Stimulated activated CD8-positive, alpha-beta memory T cell treated with anti-CD3 and anti-CD28 coated beads, Interleukin-15, amount 100 ng/mL, for 1 hour (primary cell): ENCODE data around the gene SCRN2.

ENCODE experiments used
- DNase-seq: peaks from one replicate; pipeline ENCODE4 v3.0.0-alpha.2; 2020; ENCODE audit warnings: low read depth

The SCRN2 gene

DNA sequence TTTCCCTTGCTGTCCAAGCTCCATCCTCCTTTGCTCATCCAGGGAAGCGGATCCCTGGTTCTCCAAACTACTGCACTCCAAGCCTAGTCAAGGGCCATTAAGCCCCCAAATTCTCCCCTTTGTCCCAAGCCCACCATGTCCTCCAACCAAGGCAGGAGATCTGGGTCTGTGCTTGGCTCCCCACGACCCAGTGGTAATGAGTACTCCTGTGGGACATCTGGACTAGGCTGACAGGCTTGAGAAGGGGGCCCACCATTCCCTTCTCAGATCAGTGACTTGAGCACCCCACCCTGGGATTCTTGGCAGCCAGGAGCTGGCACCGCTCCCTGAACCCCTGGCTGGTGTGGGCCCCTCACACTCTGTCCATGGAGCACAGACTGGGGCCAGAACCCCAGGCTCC lies 36.6 kb downstream of the SCRN2 start:
- no peak for DNase-seq

DNA sequence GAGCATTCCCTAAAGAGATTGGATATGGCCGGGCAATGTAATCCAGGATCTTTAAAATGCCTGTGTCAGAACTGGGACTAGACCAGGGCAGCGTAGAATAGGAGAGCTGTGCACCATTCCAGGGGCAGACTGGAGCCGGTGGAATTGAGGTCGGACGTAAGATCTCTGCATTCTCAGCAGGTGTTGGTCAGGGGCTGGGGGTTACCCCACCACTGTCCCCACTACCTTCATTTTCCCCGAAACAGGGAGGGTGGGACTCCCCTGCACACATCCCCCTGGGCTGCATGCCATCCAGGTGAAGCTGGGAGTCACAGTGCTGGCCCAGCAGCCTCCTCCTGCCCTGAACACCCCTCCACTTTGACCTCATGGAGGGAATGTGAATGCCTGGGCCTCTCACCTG lies 37.3 kb downstream of the SCRN2 start:
- DNase-seq: no peak

DNA sequence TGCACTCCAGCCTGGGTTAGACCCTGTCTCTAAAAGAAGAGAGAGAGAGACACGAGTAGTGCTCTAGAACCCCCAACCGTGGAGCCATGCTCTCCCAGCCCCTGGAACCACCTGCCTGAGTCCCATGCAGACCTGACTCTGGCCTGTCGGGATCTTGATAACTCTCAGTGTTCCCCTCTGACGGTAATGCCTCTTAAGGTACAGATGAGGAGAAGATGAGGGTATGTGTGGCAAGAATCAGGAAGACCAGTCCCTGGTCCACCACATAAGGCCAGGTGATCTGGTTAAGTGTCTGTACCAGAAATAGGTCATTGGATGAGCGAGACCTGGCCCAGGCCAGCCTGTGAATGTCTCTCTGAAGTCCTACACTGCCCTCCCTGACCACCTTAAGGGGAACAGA lies 37.9 kb downstream of the SCRN2 start:
- DNase-seq: no peak

DNA sequence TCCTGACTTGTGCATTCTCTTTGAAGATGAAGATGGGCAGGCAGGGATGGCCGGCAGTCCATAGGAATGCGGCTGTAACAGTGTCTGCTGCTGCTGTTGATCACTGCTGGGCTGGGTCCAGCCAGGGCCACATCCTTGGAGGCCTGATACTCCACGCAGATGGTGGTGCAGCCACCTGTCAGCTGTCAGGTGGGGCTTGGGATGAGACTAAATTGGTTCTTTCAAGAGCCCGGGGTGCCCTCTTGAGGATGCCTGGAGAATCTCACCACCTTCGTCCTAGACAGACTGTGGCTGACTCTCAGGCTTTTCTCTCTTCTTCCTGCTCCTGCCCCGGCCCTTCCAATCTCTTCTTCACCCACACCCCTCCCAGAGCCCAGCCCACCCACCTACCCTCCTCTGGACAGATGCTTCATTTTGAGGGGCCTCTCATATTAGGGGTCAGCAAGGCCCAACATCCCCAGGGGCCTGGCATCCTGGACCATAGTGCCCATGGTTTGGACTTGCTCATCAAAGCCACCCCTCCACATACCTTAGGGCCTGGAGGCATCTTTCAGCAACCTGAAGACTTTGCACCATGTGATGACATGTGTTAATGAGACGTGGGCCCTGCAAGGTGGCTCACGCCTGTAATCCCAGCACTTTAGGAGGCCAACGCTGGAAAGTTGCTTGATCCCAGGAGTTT lies 38.6 kb downstream of the SCRN2 start:
- DNase-seq: peak; percentile 27

DNA sequence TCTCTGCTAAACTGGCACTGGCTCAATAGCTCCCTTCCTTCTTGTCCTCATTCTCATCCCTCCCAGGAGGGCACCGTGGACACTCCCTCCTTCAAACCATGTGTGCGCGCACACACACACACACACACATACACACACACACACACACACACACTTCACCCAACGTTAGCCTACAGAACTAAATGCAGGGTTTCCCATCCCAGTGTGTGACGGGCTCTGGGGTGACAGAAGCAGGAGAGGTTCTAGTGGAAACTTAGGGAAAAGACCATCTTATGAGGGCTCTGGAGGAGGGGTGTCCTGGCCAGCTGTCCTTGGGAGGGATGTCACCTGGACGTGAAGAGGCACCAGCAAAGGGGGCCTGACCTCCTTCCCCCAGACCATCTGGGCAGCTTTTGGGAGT lies 39.2 kb downstream of the SCRN2 start:
- no peak for DNase-seq

DNA sequence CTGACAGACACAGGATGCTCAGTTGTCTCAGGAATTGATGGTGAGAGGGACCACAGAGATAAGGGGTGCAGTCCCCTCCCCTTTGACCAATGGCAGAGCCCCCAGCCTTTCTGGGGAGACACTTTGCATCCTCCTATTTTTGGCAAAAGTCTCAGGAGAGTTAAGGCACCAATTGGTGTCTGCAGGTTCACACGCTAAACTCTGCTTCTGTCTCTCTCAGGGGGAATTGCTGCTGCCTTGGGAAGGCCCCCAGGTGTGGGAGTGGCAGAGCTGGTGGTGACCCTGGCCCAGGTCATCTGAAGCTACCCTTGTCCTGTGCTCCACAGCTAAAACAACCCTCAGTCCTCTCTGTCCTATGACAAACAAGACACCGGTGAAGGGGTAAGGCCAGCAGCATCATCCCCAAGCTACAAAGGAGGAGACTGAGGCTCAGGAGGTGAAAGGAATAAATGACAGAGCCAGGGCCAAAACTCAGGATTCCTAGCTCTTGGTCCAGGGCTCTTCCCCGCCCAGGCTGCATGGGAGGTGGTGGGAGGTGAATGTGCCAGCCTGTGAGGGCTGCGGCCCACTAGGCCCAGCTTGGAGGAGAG lies 39.8 kb downstream of the SCRN2 start:
- no peak for DNase-seq

DNA sequence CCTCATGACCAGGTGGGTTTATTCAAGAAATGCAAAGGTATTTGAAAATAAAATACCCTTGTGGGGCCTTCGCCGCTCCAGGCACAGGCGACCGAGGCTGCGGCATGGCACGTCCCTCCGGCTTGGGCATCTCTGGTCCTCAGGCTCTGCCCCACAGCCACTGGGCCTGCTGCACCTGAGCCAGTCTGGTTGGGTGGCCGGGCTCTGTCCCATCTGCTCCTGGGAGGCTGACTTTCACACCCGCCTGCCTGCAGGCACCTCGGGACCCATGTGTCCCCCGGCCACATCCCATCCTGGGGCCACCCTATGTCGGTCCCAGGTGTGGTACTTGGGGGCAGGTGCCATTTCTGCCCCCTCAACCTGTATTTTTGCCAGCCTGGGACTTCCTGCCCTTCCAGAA lies 40.4 kb downstream of the SCRN2 start:
- no peak for DNase-seq

DNA sequence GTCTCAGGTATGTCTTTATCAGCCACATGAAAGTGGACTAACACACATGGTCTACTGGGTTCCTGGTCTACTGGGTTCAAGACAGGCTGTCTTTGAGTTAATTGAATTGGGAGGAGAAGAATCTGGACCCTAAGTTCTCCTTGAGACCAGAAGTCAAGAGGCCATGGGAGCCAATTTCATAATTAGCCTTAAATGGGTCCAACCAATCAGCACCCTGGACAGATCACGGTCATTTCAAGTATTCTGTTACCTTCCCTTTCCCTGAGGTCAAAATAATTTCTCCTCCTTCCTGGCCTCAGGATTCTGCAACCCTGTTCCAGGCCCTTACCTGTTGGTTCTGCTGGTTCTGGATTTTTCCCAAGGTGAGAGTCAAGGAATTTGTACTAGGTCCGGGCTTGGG lies 43.3 kb downstream of the SCRN2 start:
- no peak for DNase-seq

DNA sequence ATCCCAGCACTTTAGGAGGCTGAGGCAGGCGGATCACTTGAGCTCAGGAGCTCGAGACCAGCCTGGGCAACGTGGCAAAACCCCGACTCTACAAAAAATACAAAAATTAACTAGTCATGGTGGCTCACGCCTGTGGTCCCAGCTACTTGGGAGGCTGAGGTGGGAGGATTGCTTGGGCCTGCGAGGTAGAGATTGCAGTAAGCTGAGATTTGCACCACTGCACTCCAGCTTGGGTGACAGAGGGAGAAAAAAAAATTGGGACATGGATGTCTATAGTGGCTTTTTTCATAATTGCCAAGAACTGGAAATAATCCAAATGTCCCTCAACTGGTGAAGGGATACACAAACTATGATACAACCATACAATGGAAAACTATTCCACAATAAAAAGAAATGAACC lies 48.1 kb downstream of the SCRN2 start:
- no peak for DNase-seq

DNA sequence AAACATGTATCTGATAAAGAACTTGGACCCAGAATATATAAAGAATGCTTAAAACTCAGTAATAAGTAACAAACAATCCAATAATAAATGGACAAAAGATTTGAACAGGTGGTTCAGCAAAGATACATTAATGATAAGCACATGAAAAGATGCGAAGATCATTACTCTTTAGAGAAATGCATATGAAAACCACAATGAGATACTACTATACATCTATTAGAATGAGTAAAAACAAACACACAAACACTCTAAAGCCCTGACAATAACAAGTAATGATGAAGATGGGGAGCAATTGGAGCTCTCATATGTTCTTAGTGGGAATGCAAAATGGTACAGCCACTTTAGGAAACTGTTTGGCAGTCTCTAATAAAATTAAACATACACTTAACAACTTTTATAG lies 48.6 kb downstream of the SCRN2 start:
- no peak for DNase-seq

DNA sequence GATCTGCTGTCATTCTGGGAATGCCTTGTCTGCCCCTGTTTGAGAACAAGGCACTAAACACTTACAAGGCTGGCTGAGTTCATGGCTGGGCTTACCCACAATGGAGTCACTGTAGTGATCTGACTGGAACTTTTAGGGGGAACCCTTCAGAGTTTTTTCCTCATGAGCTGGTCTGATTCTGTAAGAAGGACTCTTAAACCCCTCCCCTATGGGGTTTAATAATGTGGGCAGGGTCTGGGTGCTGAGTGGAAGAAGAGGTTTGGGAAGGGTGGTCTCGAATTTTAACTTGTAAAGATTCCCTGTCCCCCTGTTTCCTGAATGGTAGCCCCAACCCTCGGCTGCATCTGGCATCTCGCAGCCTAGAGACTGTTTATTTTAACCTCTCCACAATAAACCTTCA lies 50.0 kb downstream of the SCRN2 start:
- no peak for DNase-seq

DNA sequence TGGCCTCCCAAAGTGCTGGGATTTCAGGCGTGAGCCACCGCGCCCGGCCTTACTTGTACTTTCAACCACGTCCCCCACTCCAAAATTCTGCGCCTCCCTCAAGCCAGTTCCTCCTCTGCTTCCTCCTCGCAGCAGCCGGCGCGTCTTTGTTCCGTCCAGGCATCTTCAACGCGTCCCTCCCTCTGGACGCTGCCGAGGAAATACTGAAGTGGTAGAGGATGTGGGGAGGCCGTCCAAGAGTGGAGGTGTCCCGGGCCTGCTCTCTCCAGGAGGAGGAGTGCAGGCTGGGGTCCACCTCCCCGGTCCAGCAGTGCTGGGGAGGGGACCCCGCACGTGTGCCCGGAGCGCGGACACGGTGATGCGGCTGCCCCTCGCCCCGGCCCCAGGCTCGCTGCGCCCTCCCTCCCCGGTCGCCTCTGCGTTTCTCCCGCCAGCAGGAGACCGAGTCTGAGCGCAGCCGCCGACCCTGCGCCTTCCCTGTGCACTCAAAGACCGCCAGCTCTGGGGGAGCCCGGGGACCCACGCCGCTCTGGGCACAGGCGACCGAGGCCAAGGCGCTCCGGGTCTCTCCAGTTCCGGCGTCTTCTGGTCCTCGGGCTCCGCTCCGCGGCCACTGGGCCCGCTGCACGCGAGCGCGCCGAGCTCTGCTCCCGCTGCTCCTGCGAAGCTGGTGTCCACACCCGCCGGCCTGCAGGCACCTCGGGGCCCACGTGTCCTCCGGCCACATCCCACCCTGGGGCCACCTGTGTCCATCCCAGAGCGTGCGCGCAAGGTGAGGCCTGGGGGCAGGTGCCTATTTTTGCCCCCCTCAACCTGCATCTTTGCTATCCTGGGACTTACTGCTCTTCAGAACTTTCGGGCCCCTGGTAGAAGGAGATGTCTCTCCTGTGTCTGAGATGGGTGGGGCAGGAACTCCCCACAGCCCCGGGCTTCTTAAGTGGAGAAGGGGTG lies 51.2 kb downstream of the SCRN2 start:
- DNase-seq: no peak
